H1 (cell line): ENCODE results near the gene CABP2. TPM values are rescaled to one million over a fixed set of nuclear protein-coding genes. Genes with fewer than 3 reads are reported as not detected.

Experiments used
- CTCF ChIA-PET: fragments of 300-600 bp; sonication (Branson Sonifier 250); formaldehyde crosslinking; loops from one replicate; lab custom pipeline; 2021; ENCODE audit not compliant: partially characterized antibody; lab: Charles Lee
- POLR2A ChIA-PET: fragments of 300-600 bp; sonication (Branson Sonifier 250); formaldehyde crosslinking; loops from one replicate; lab custom pipeline; 2021; ENCODE audit warnings: inconsistent platforms; ENCODE audit not compliant: partially characterized antibody; lab: Charles Lee
- DNase-seq, 2 experiments: peaks; one replicate each; pipeline versions ENCODE4 v3.0.0 to v3.0.0-alpha.2; 2010 to 2022; ENCODE audit warnings: low spot score in 2 of 2, low read depth in 1 of 2, mixed read lengths in 1 of 2
- FAIRE-seq: peaks from 2 replicates; lab custom pipeline; 2011; peaks lifted over from hg19 to GRCh38; lab: Jason Lieb, UNC
- H2AFZ ChIP-seq: 2 replicates; pipeline ENCODE4 v1.8.1; 2012; ENCODE audit warnings: low read length, inconsistent platforms
- H2AK5ac ChIP-seq: 2 replicates; pipeline ENCODE4 v1.6.1; 2013; ENCODE audit warnings: low read depth, low read length
- H2BK120ac ChIP-seq: replicated peaks from 2 replicates; pipeline ENCODE3; 2013; ENCODE audit warnings: low read depth, low read length, inconsistent platforms
- H2BK12ac ChIP-seq: 2 replicates; pipeline ENCODE4 v1.6.1; 2013; ENCODE audit warnings: low read depth, low read length
- H2BK15ac ChIP-seq: 2 replicates; pipeline ENCODE4 v1.6.1; 2013; ENCODE audit warnings: low read length
- H2BK20ac ChIP-seq: 2 replicates; pipeline ENCODE4 v1.6.1; 2013; ENCODE audit warnings: low read length
- H2BK5ac ChIP-seq: 2 replicates; pipeline ENCODE4 v1.6.1; 2013; ENCODE audit warnings: low read depth, low read length
- H3K14ac ChIP-seq: 2 replicates; pipeline ENCODE4 v1.6.1; 2013; ENCODE audit warnings: inconsistent platforms; ENCODE audit not compliant: insufficient read length
- H3K18ac ChIP-seq: 2 replicates; pipeline ENCODE4 v1.6.1; 2013; ENCODE audit warnings: low read length; ENCODE audit errors: extremely low read depth
- H3K23ac ChIP-seq: 2 replicates; pipeline ENCODE4 v1.6.1; 2013; ENCODE audit warnings: inconsistent platforms; ENCODE audit not compliant: insufficient read length
- H3K23me2 ChIP-seq: 2 replicates; pipeline ENCODE4 v1.6.1; 2013; ENCODE audit warnings: low read depth, low read length
- H3K27ac ChIP-seq: 2 replicates; pipeline ENCODE4 v1.6.1; 2011; ENCODE audit warnings: low read depth, low read length, inconsistent platforms
- H3K27me3 ChIP-seq, 4 experiments: replicated peaks in 1 of 4; 1 replicate in 1 of 4; 2 replicates in 3 of 4; pipeline versions ENCODE4 v1.6.1 to v1.8.1; 2011 to 2013; ENCODE audit warnings: low read length in 3 of 4, mild to moderate bottlenecking in 3 of 4, inconsistent platforms in 2 of 4, mixed read lengths in 2 of 4, moderate library complexity in 1 of 4; ENCODE audit not compliant: control insufficient read depth in 3 of 4, insufficient read depth in 3 of 4; ENCODE audit errors: extremely low read depth in 1 of 4
- H3K36me3 ChIP-seq, 4 experiments: 2 replicates each; pipeline versions ENCODE4 v1.6.1 to v1.8.1; 2011 to 2013; ENCODE audit warnings: mild to moderate bottlenecking in 4 of 4, low read length in 3 of 4, moderate library complexity in 2 of 4, control low read depth in 1 of 4, inconsistent platforms in 1 of 4; ENCODE audit not compliant: insufficient read depth in 4 of 4, control insufficient read depth in 2 of 4
- H3K4ac ChIP-seq: replicated peaks from 2 replicates; pipeline ENCODE3; 2013; ENCODE audit warnings: low read length, low read depth, mixed read lengths, inconsistent platforms; ENCODE audit not compliant: insufficient read length
- H3K4me1 ChIP-seq, 4 experiments: replicated peaks in 1 of 4; 1 replicate in 1 of 4; 2 replicates in 3 of 4; pipeline versions ENCODE4 v1.6.1 to v1.8.1; 2011 to 2013; ENCODE audit warnings: low read length in 3 of 4, inconsistent platforms in 2 of 4, mixed read lengths in 1 of 4; ENCODE audit not compliant: insufficient read depth in 4 of 4, control insufficient read depth in 3 of 4
- H3K4me2 ChIP-seq, 2 experiments: 2 replicates each; pipeline versions ENCODE4 v1.6.1 to v1.8.1; 2011 to 2013; ENCODE audit warnings: low read depth in 2 of 2, low read length in 2 of 2, control low read depth in 1 of 2, inconsistent platforms in 1 of 2, mild to moderate bottlenecking in 1 of 2; ENCODE audit not compliant: insufficient read depth in 1 of 2
- H3K4me3 ChIP-seq, 4 experiments: fragments of 200-600, 300-600 bp in 1 of 4; sonication (generic), shearing (Covaris generic), sonication (Bioruptor Twin) in 1 of 4; 2 replicates each; pipeline versions ENCODE4 v1.5.1 to v1.8.1; 2011 to 2016; ENCODE audit warnings: low read length in 4 of 4, low read depth in 3 of 4, control low read depth in 2 of 4, inconsistent platforms in 2 of 4, mild to moderate bottlenecking in 2 of 4, mixed read lengths in 1 of 4, moderate library complexity in 1 of 4; ENCODE audit not compliant: insufficient read depth in 2 of 4; ENCODE audit errors: extremely low read depth in 1 of 4
- H3K56ac ChIP-seq: replicated peaks from 2 replicates; pipeline ENCODE3; 2013; ENCODE audit warnings: low read depth, mild to moderate bottlenecking, mixed read lengths, low read length, inconsistent platforms; ENCODE audit not compliant: insufficient read length
- H3K79me1 ChIP-seq: 2 replicates; pipeline ENCODE4 v1.6.1; 2013; ENCODE audit warnings: low read depth, low read length, control low read depth
- H3K79me2 ChIP-seq, 2 experiments: 2 replicates each; pipeline versions ENCODE4 v1.6.1 to v1.8.1; 2012 to 2013; ENCODE audit warnings: low read length in 2 of 2, mild to moderate bottlenecking in 2 of 2, inconsistent platforms in 1 of 2; ENCODE audit not compliant: insufficient read depth in 2 of 2, control insufficient read depth in 1 of 2
- H3K9ac ChIP-seq, 4 experiments: replicated peaks in 1 of 4; 1 replicate in 1 of 4; 2 replicates in 3 of 4; pipeline versions ENCODE4 v1.6.1 to v1.8.1; 2011 to 2013; ENCODE audit warnings: low read depth in 3 of 4, low read length in 3 of 4, control low read depth in 2 of 4, mild to moderate bottlenecking in 2 of 4, moderate library complexity in 2 of 4, inconsistent platforms in 1 of 4; ENCODE audit errors: extremely low read depth in 1 of 4
- H3K9me3 ChIP-seq, 2 experiments: 2 replicates each; pipeline versions ENCODE4 v1.6.1 to v1.8.1; 2012 to 2013; ENCODE audit warnings: mild to moderate bottlenecking in 2 of 2, moderate library complexity in 2 of 2, control low read depth in 1 of 2, inconsistent platforms in 1 of 2, low read depth in 1 of 2, low read length in 1 of 2, mixed read lengths in 1 of 2; ENCODE audit not compliant: insufficient read depth in 2 of 2
- H4K20me1 ChIP-seq, 2 experiments: replicated peaks in 1 of 2; 2 replicates each; pipeline versions ENCODE3 to v1.8.1; 2011 to 2013; ENCODE audit warnings: inconsistent platforms in 2 of 2, low read length in 2 of 2, mild to moderate bottlenecking in 1 of 2; ENCODE audit not compliant: insufficient read depth in 2 of 2, control insufficient read depth in 1 of 2
- H4K5ac ChIP-seq: 2 replicates; pipeline ENCODE4 v1.6.1; 2013; ENCODE audit warnings: low read length, low read depth, mixed read lengths, inconsistent platforms; ENCODE audit not compliant: insufficient read length
- H4K8ac ChIP-seq: 2 replicates; pipeline ENCODE4 v1.8.0; 2013; ENCODE audit warnings: mild to moderate bottlenecking, moderate library complexity, low read length, inconsistent platforms; ENCODE audit not compliant: insufficient read depth; ENCODE audit errors: extremely low read depth
- H4K91ac ChIP-seq: replicated peaks from 2 replicates; pipeline ENCODE3; 2013; ENCODE audit warnings: low read length, mixed read lengths, inconsistent platforms; ENCODE audit not compliant: insufficient read length
- ASH2L ChIP-seq: fragments of 200-600, 300-600 bp; sonication (generic); IDR thresholded peaks from one replicate; pipeline ENCODE4 v1.7.1; 2017; ENCODE audit warnings: low read length
- BCL11A ChIP-seq, 2 experiments: IDR thresholded peaks; one replicate each; pipeline ENCODE4 v1.6.1; 2011; ENCODE audit warnings: low read depth in 2 of 2, low read length in 2 of 2, mild to moderate bottlenecking in 2 of 2
- CBX8 ChIP-seq: fragments of 300-800, 300-1000 bp; sonication (generic); IDR thresholded peaks from 2 replicates; pipeline ENCODE4 v1.7.1; 2016; ENCODE audit warnings: low read depth, low read length, borderline replicate concordance
- CTBP2 ChIP-seq: IDR thresholded peaks from 2 replicates; pipeline ENCODE4 v1.7.0; 2011; ENCODE audit warnings: borderline replicate concordance, mild to moderate bottlenecking, moderate library complexity, mixed read lengths, low read length; ENCODE audit not compliant: insufficient read depth, insufficient read length
- POLR2AphosphoS5 ChIP-seq: IDR thresholded peaks from 2 replicates; pipeline ENCODE4 v1.6.1; 2011; ENCODE audit warnings: low read depth, low read length
- RFX5 ChIP-seq: IDR thresholded peaks from 2 replicates; pipeline ENCODE4 v1.6.1; 2011; ENCODE audit warnings: low read depth, low read length, improper control_type of control experiment, borderline replicate concordance
- SIN3A ChIP-seq, 2 experiments: IDR thresholded peaks in 1 of 2; conservative IDR thresholded peaks in 1 of 2; 2 replicates each; pipeline ENCODE4 v1.6.1; 2011 to 2012; ENCODE audit warnings: low read length in 2 of 2, improper control_type of control experiment in 1 of 2, low read depth in 1 of 2, mild to moderate bottlenecking in 1 of 2
- SIRT6 ChIP-seq: IDR thresholded peaks from one replicate; pipeline ENCODE4 v1.7.1; 2012; ENCODE audit warnings: low read length, inconsistent platforms
- TAF1 ChIP-seq: IDR thresholded peaks from 2 replicates; pipeline ENCODE4 v1.6.1; 2011; ENCODE audit warnings: mild to moderate bottlenecking, low read depth, low read length
- TEAD4 ChIP-seq: IDR thresholded peaks from 2 replicates; pipeline ENCODE4 v1.6.1; 2012; ENCODE audit warnings: low read depth, low read length, inconsistent platforms, mixed read lengths
- USF2 ChIP-seq: IDR thresholded peaks from 2 replicates; pipeline ENCODE4 v1.6.1; 2011; ENCODE audit warnings: low read length, improper control_type of control experiment
- WGBS, 2 experiments: shearing (Covaris generic) in 1 of 2; methylation state at CpG; one replicate each; pipeline versions ENCODE4 v1.1.6 to v1.1.7; 2013 to 2015; ENCODE audit warnings: low lambda C conversion rate in 2 of 2, mixed read lengths in 2 of 2, inconsistent platforms in 1 of 2, low coverage in 1 of 2, missing lambda C conversion rate in 1 of 2; ENCODE audit not compliant: insufficient replicate concordance in 2 of 2, insufficient coverage in 1 of 2, insufficient read length in 1 of 2; ENCODE audit errors: extremely low coverage in 1 of 2, missing lambda C conversion rate in 1 of 2; 5-methylcytosine and 5-hydroxymethylcytosine counted together
- polyA plus RNA-seq, 7 experiments: library from polyadenylated mRNA; depleted of rRNA in 3 of 7; stranded (reverse) in 5 of 7; unstranded in 2 of 7; fragments of >200 nt in 5 of 7; fragments of 200-250 nt in 2 of 7; gene quantifications; 1 replicate in 5 of 7; 2 replicates in 1 of 7; 4 replicates in 1 of 7; pipeline versions ENCODE4 v1.2.1 to v1.2.3, GENCODE V29; 2011 to 2013; ENCODE audit warnings: missing spikeins in 2 of 7, mixed read lengths in 2 of 7
- total RNA-seq: library from RNA; stranded (reverse); fragmentation: NEBNext Ultra II Directional; extraction: Animal tissue kit (Norgen Biotek cat#: 25700); gene quantifications from 2 replicates; pipeline ENCODE4 v1.2.1, GENCODE V29; 2021

Gene CABP2
- total and polyA plus RNA-seq, 2 of the 8 experiments (the other 6 are each of a cell fraction or from before 2014, with no cell fraction given) = not detected

GRCh38 chr11:67544616-67545242, 21.5 kb upstream of the CABP2 start:
- H2BK20ac ChIP-seq = no peak overlapping the region
- H3K4me3 ChIP-seq = no peak overlapping the region
- H3K36me3 ChIP-seq = no peaks in the 10 kb centered on the region
- no peak overlapping the region for H2BK120ac ChIP-seq
- peak overlapping the region; percentile 72 for H4K91ac ChIP-seq
- TF ChIP-seq USF2 (no peak), TEAD4 (no peak), SIRT6 (no peak), SIN3A (conservative IDR thresholded peaks at IDR 0.05 in 1 of 2, IDR thresholded peaks at IDR 0.05 in 1 of 2; ENCODE audit: low read depth in 1 of 2, low read length in 2 of 2) (no peak), POLR2AphosphoS5 (no peak), TAF1 (no peak), CTBP2 (no peak), ASH2L (no peak), BCL11A (IDR thresholded peaks at IDR 0.05; ENCODE audit: low read depth in 2 of 2, low read length in 2 of 2) (no peak), RFX5 (no peak), CBX8 (no peak)
- no peaks in the 10 kb centered on the region for H3K79me1 ChIP-seq
- CTCF ChIA-PET = interaction anchor here (1.0 to 1.5 kb wide), 3 partner anchors 21 to 32 kb away, joined by 3 to 4 read pairs (median 4); no protein-coding TSS in a partner anchor
- no peak overlapping the region for H3K9ac ChIP-seq
- no peak overlapping the region for H2BK15ac ChIP-seq
- H2AK5ac ChIP-seq = no peak overlapping the region
- H3K14ac ChIP-seq = no peak overlapping the region
- H3K9me3 ChIP-seq = no peaks in the 10 kb centered on the region
- no peak overlapping the region for H2BK5ac ChIP-seq
- POLR2A ChIA-PET = interaction anchor here (2.3 to 4.8 kb wide), 2 partner anchors 39 to 41 kb away, joined by 8 to 15 read pairs; partner anchors contain the start of gene GSTP1
- H3K4ac ChIP-seq = no peak overlapping the region
- DNase-seq (no peak), FAIRE-seq (no peak)
- no peak overlapping the region for H3K4me2 ChIP-seq
- H2AFZ ChIP-seq = 0 out of 2 replicates have a peak overlapping the region, but pooled peaks have one; percentile 7
- no peaks in the 10 kb centered on the region for H3K23me2 ChIP-seq
- H3K4me1 ChIP-seq = peaks cover 0 to 5% (median 0%) of the 10 kb centered on the region in 4 experiments; a peak in 2 of 7 replicates
- H4K5ac ChIP-seq = no peak overlapping the region
- H2BK12ac ChIP-seq = no peak overlapping the region
- H3K79me2 ChIP-seq = no peaks in the 10 kb centered on the region
- H3K27me3 ChIP-seq = no peaks in the 10 kb centered on the region; a peak in 1 of 7 replicates
- H4K20me1 ChIP-seq = no peaks in the 10 kb centered on the region
- no peak overlapping the region for H3K23ac ChIP-seq
- no peak overlapping the region for H3K56ac ChIP-seq
- 81% methylated on average over 10 of the region's 10 CpGs; no CpG with 5 or more reads in 1 of the 2 experiments for WGBS, 2 experiments
- no peak overlapping the region for H3K27ac ChIP-seq
- no peak overlapping the region for H3K18ac ChIP-seq
- H4K8ac ChIP-seq = no peak overlapping the region; the same call in 1 of the 2 replicates
